ENCODE measurements around the gene WDFY2.

WDFY2 gene

DNA sequence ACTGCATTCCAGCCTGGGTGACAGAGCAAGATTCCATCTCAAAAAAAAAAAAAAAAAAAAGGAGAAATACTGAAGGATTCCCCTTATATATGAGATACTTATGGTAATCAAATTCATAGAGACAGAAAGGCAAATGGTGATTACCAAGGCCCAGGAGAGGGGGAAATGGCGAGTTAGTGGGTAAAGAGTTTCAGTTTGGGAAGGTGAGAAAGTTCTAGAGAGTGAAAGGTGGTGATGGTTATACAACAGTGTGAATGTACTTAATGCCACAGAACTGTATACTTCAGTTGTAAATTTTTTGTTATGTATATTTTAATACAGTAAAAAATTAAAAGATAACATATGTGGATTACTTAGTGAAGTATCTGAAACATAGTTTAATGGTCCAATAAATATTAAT, 129.5 kb downstream of the WDFY2 start:
- DNase-seq (ENCODE audit: low read depth) = no peak

GRCh38 chr13:51714663-51715168, 130.5 kb downstream of the WDFY2 start:
- no peak for DNase-seq (ENCODE audit: low read depth)

DNA sequence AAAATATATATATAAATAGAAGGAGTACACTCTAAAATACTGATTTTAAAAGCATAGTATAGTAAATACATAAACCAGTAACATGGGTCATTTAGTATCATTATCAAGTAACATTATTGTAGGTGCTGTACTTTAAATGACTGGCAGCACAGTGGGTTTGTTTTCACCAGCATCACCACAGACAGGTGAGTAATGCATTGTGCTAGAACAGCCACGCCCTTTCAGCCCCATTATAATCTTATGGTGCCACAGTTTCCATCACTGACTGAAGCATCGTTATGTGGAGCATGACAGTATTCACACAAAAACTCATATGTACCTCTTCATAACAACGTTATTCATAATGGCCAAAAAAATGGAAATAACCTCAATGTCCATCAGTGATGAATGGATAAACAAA, 131.4 kb downstream of the WDFY2 start:
- DNase-seq (ENCODE audit: low read depth) = no peak

DNA sequence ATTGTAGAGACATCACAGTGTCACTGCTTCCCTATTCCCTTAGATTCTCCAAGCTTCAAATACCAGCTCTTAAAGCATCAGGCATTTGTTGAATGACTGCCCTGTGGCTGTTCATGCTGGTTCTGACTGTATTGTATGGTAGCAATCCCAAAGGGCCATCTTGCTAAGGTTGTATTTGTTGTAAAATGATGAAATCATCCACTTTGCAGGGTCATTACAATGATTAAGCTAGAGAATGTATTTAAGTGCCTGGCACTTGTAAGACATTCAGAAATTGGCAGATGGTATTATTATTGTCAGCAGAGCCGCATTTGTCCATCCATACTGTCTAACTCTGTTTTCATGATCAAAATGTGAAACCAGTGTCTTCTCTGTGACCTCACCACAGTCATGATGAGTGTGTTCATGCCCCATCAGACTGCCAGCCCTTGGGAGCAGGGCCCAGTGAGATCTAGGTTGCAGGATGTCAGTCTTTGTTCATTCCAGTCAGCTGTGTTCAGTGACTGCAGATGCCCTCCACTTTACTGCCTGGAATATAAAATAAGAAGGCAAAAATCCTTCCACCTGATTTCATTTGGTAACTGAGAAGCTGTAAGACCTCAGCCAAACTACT, 133.6 kb downstream of the WDFY2 start:
- no peak for DNase-seq (ENCODE audit: low read depth)

DNA sequence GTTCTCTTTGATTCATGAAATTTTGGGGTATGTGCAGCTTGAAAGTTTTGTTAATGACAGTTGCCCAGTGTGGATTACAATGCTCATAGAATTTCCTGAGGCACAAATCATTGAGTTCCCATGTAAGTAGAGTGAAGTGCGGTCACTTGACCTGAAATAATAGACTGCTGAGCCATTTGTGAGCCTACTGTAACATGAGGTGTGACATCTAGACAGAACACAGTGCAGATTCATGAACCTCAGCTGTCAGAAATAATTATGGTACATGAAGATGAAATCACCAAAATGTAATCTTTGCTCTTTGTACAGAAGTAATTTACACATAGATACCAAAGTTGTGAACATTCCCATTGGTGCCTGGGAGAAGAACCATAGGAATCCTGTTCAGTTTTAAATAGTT, 135.1 kb downstream of the WDFY2 start:
- no peak for DNase-seq (ENCODE audit: low read depth)

DNA sequence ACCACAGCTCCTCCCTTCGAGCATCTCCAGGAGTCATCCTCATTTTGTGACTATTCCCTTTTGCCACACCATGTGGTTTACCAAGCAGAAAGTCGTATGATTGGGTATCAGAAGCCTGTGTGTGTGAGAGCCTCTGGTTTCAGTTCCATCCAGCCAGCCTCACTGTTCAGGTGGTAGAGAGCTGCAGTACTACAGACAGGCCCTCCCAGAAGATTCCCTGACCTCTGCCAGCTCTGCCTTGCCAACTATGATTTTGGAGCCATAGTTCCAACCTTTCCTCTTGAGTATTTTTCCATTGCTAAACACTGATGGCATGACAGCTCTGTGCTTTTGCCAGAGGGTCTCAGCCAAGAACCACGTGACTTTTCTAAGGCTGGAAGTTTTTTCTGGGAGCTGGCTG, 137.2 kb downstream of the WDFY2 start:
- no peak for DNase-seq (ENCODE audit: low read depth)

DNA sequence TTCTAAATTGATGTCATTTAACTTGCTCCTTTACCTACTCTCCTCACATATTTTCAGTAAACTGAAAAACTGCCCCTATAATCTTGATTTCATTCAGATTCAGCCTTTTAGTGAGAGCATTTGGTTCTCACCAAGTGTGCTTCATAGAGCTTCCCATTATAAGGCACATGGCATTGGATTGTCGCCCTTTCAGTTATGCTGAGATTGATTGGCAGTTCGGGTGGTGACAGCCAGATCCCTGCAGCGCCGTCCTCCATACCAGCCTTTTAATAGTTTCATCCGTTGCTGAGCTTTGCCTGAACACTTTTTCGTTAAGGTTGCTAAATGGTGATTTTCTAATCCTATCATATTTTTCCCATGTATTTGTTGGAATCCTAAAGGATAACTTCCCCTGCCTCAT, 139.3 kb downstream of the WDFY2 start:
- no peak for DNase-seq (ENCODE audit: low read depth)

DNA sequence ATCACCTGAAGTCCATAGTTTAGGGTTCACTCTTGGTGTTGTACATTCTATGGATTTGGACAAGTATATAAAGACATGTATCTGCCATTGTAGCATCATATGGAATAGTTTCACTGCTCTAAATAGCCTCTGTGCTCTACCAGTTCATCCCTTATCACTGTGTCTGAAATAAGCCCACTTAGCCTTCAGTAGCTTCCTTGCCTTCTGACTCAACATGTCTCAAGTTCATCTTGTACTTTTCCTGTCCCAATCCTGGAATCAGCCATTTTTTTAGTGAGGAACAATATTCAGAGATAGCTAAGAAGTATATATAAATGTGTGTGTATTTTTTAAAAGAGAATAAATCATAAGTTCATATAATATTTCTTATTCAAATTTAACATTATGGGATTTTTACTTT, 140.5 kb downstream of the WDFY2 start:
- no peak for DNase-seq (ENCODE audit: low read depth)

GRCh38 chr13:51726446-51727193, 142.4 kb downstream of the WDFY2 start:
- no peak for DNase-seq (ENCODE audit: low read depth)

DNA sequence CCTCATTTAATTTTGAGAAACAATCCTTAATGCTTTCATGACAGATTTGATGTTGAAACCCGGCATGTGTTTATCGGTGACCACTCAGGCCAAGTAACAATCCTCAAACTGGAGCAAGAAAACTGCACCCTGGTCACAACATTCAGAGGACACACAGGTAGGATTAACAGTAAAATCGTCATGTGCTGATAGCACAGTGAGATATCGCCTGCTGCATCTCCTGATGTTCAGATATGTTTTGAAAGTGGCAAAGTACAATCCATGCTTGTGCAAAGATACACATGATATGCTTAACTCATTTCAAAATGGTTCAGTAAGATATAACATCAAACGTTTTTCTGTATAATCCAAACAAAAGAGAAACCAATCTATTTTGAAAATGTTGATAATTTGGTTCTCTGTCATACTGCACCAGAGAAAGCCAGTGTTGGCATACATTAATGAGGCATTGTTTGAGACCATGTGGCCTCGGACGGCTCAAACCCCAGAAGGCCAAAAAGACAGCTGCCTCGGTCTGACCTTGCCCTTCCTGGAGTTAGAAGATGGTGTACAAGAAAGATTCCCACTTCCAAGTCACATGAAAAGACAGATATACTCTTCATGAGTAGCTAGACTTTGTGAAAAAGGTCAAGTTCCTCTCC, 143.5 kb downstream of the WDFY2 start:
- no peak for DNase-seq (ENCODE audit: low read depth)

DNA sequence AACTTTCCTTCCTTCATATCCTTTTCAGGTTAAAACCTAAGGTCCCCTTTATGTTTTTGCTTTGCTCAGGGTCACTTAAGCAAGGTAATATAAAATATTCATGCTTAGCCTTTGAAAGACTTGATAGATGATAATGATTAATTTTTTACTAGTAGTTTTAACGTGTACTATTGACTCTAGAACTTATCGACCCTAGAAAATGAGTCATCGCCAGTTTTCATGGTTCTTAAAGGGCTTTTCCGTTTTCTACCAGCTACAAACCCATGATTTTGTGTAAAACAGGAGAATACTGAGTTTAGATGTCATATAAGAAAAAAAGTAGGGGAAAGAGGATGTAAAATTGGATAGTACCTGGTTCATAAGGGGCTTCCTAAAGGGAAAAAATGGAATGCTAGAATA, 144.0 kb downstream of the WDFY2 start:
- DNase-seq (ENCODE audit: low read depth) = no peak

GRCh38 chr13:51728972-51729371, 144.7 kb downstream of the WDFY2 start:
- DNase-seq (ENCODE audit: low read depth) = no peak

DNA sequence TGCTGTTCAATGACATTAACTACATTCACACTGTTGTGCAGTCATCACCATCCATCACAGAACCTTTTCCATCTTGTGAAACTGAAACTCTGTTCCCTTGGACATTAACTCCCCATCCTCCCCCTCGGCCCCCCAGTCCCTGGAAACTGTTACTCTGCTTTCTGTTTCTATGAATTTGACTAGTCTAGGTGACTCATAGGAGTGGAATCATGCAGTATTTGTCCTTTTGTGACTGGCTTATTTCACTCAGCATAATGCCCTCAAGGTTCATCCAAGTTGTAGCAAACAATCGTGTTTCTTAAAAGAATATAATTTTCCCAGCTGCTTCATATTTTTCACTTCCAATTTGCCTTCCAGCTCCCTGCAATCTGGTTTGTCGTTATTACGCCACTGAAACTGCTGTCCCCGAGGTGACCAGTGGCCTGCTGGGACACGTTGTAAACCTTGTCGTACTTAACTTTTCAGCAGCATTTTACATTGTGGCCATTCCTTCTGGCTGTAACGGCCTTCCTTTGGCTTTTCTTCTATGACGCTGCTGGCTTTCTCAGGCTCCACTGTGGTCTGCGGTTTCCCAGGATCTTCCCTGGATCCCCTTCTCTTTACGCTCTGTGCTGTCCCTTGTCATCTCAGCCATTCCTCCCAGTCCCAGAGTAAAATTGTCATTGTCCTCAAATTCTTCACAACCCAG, 145.7 kb downstream of the WDFY2 start:
- peak; percentile 10 for DNase-seq (ENCODE audit: low read depth)

DNA sequence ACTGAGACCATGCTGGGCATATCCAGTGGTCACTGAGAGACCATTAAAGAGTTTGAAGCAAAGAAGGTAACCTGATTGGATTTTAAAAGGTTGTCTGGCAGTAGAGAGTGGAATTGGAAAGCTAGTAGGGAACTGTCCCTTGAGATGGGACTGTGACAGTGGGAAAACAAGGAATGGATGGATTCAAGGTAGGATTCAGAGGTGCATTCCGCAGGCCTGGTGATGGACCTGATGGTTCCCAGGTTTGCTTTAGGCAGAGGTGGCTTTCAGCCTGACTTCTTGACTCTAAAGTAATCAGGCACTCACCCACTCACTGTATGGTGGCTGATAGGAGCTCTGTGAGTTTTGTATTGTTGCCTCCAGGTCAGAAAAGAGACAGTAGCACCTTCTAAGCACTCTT, 146.7 kb downstream of the WDFY2 start:
- no peak for DNase-seq (ENCODE audit: low read depth)

GRCh38 chr13:51731759-51732158, 147.5 kb downstream of the WDFY2 start:
- no peak for DNase-seq (ENCODE audit: low read depth)

DNA sequence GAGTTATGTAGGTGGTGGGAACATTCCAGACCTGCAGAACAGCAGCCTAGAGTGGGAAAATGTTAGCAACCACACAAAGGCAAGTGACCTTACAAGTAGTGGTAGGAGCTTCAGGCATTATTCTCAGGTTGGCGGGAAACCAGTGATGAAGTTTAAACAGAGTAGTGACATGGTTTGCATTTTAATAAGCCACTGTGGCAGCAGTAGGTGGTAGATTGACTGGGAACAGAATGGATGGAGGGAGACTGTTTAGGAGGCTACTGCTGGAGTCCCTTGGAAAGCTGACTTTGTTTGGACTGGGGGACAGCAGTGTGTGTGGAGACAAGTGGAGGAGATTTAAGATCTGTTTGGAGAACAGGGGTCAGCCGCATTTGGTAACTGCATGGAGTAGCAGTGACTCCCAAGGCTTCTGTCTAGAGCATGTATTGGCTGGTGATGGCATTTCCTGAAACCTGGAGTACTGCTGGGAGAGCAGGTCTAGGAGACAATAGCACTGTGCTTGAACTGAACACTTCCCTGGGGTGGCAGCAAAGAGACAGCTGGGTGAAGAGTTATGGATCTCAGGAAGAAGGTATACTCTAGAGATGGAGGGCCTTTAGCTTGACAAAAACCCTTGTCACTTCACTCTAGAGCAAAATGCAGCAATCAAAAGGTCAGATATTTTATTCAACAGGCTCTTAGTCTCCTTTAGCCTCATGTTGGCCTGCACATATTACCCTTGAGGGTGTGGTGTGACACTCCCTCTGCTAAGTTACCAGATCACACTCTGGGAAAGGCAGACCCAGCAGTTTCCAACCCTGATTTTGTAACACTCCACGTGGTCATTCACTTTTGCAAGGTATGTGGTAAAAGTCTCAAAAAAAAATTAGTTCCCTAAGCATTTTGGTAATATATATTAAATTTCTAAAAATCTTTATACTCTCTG, 149.4 kb downstream of the WDFY2 start:
- no peak for DNase-seq (ENCODE audit: low read depth)

DNA sequence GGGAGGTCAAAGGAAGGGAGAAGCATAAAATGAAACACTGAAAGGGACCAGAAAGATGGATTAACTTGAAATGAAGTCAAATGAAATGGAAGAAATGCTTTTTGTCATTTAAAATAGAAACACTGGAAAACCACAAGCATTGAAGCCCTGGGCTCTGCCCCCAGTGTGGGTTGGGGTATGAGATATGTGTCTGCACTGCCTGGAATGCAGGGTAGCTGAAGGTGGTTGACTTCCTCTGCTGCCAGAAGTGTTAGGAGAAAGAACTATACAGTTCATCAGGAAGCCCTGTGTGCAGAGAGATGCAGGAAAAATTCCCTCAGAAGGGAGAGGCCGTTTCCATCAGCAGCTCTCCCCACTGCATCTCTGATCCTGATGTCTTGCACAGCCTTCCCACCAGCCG, 150.5 kb downstream of the WDFY2 start:
- no peak for DNase-seq (ENCODE audit: low read depth)

DNA sequence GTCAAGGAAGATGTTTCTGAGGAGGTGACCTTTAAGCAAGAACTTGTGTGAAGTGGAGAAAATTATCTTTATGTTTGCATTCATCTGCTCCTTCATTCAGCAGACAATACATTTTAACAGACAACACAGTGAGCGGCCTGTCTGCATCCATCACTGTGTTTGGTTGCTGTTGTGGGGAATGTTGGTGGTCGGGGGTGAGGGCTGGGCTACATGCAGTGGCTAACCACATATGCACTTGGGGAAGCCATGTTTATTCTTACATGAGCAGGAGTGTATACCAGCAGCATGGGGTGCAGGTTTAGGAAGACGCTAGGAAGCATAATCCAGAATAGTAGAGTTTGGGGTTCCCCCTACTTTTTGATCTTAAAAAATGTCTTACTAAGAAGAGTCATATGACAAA, 153.3 kb downstream of the WDFY2 start:
- DNase-seq (ENCODE audit: low read depth) = no peak

- DNase-seq (ENCODE audit: low read depth) = no peak
These were observed 154.1 kb downstream of the WDFY2 start for GRCh38 chr13:51738226-51738905.

DNA sequence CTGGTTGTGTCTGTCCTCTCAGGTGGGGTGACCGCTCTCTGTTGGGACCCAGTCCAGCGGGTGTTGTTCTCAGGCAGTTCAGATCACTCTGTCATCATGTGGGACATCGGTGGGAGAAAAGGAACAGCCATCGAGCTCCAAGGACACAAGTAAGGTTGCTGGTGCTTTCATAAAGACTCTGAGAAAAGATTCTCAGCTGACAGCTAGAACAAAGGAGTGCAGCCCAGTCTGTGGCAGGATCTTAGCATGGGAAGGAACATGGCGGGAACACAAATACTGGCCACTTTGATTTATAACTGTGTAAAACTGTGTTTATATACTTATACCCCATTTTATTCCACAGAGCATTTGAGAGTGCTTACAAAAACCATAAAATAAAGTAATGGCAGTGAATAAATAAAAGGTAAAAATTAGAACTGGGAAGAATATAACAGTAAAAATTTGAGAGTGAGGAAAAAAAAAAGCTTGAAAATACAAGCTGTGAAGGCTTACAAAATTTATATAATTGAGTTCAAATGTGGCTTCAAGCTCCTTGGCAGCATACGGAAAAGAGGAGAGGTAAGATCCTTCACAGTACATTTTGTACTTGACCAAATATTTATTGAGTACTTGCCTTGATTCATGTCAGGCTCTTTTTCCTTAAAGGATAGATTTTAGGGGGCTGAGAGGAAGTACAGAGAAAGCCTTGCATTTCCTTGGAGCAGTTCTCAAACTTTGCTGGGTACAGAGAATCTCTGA, 154.9 kb downstream of the WDFY2 start:
- DNase-seq (ENCODE audit: low read depth) = no peak
